OCI-LY3 (cell line): Measurements from ENCODE around the gene GRP.
A peak's percentile ranks its signal among the peaks of the same experiment; 100 is the strongest.

Experiments
- H2AFZ ChIP-seq: fragments of 200-600, 300-600 bp; shearing (Covaris generic); 2 replicates; pipeline ENCODE4 v1.6.0; 2014; ENCODE audit warnings: antibody characterized with exemption, low read depth, low read length
- H3K27ac ChIP-seq: fragments of 200-600, 300-600 bp; sonication (generic); 2 replicates; pipeline ENCODE4 v1.5.1; 2014; ENCODE audit warnings: mild to moderate bottlenecking, low read length, moderate library complexity, mixed read lengths
- H3K27me3 ChIP-seq: fragments of 200-600, 300-600 bp; sonication (generic); 2 replicates; pipeline ENCODE4 v1.6.1; 2014; ENCODE audit warnings: low read depth, low read length, mixed read lengths
- H3K36me3 ChIP-seq: fragments of 200-600, 300-600 bp; sonication (generic); replicated peaks from 2 replicates; pipeline ENCODE3; 2014; ENCODE audit warnings: low read depth, low read length, mixed read lengths
- H3K4me1 ChIP-seq: fragments of 300-600, 200-600 bp; sonication (generic); 2 replicates; pipeline ENCODE4 v1.6.1; 2014; ENCODE audit warnings: low read length, mixed read lengths
- H3K4me2 ChIP-seq: fragments of 200-600, 300-600 bp; sonication (generic); 2 replicates; pipeline ENCODE4 v1.6.1; 2014; ENCODE audit warnings: low read length, mixed read lengths
- H3K4me3 ChIP-seq: fragments of 300-600, 200-600 bp; sonication (generic); 2 replicates; pipeline ENCODE4 v1.5.1; 2014; ENCODE audit warnings: antibody characterized with exemption, mild to moderate bottlenecking, low read length, moderate library complexity
- H3K79me2 ChIP-seq: fragments of 300-600, 200-600 bp; shearing (Covaris generic); 2 replicates; pipeline ENCODE4 v1.6.1; 2014; ENCODE audit warnings: mild to moderate bottlenecking, low read length, mixed read lengths
- H3K9ac ChIP-seq: fragments of 300-600, 200-600 bp; shearing (Covaris generic); 2 replicates; pipeline ENCODE4 v1.6.0; 2014; ENCODE audit warnings: mild to moderate bottlenecking, low read length, moderate library complexity
- H3K9me3 ChIP-seq: fragments of 200-600, 300-600 bp; shearing (Covaris generic); 2 replicates; pipeline ENCODE4 v1.6.1; 2014; ENCODE audit warnings: low read length, mixed read lengths; ENCODE audit not compliant: insufficient read depth
- H4K20me1 ChIP-seq: fragments of 200-600, 300-600 bp; sonication (generic); 2 replicates; pipeline ENCODE4 v1.6.1; 2016; ENCODE audit warnings: low read length, mixed read lengths; ENCODE audit not compliant: insufficient read depth
- CTCF ChIP-seq: fragments of 200-600, 300-600 bp; sonication (generic); IDR thresholded peaks from 2 replicates; pipeline ENCODE4 v1.5.1; 2014; ENCODE audit warnings: antibody characterized with exemption, low read length, low read depth
- EZH2phosphoT487 ChIP-seq: fragments of 200-600 bp; shearing (Covaris generic); IDR thresholded peaks from 2 replicates; pipeline ENCODE4 v1.6.1; 2018; ENCODE audit warnings: antibody characterized with exemption, mixed run types, low read depth

The GRP gene

GRCh38 chr18:59278793-59279192 is 58.8 kb downstream of the GRP start:
- H3K79me2 ChIP-seq, result no peaks in the 10 kb centered on the region
- no peak for TF ChIP-seq EZH2phosphoT487
- TF ChIP-seq CTCF, result no peak
- no peak overlapping the region; the same call in 1 of the 2 replicates for H3K4me2 ChIP-seq
- no peak overlapping the region for H3K9ac ChIP-seq
- no peaks in the 10 kb centered on the region for H3K9me3 ChIP-seq
- H3K27ac ChIP-seq, result no peak overlapping the region
- H3K36me3 ChIP-seq, result no peaks in the 10 kb centered on the region
- H4K20me1 ChIP-seq, result no peaks in the 10 kb centered on the region
- H2AFZ ChIP-seq, result no peak overlapping the region
- peaks cover 29% of the 10 kb centered on the region for H3K4me1 ChIP-seq
- H3K27me3 ChIP-seq, result peaks cover 50% of the 10 kb centered on the region
- no peak overlapping the region for H3K4me3 ChIP-seq

GRCh38 chr18:59279193-59279592 is 59.2 kb downstream of the GRP start:
- H3K4me3 ChIP-seq, result no peak overlapping the region

GRCh38 chr18:59279722-59280121 is 59.8 kb downstream of the GRP start:
- H3K9me3 ChIP-seq, result no peaks in the 10 kb centered on the region
- no peak overlapping the region for H3K9ac ChIP-seq
- no peak overlapping the region for H2AFZ ChIP-seq
- TF ChIP-seq CTCF, result no peak
- TF ChIP-seq EZH2phosphoT487, result no peak
- H3K27ac ChIP-seq, result no peak overlapping the region
- H3K4me2 ChIP-seq, result peak overlapping the region; percentile 27
- no peak overlapping the region for H3K4me3 ChIP-seq
- peaks cover 53% of the 10 kb centered on the region for H3K27me3 ChIP-seq
- H3K4me1 ChIP-seq, result peaks cover 29% of the 10 kb centered on the region
- no peaks in the 10 kb centered on the region for H4K20me1 ChIP-seq
- no peaks in the 10 kb centered on the region for H3K79me2 ChIP-seq
- H3K36me3 ChIP-seq, result no peaks in the 10 kb centered on the region

More at GRCh38 chr18:59279193-59279592, 59.2 kb downstream of the GRP start:
- Histone ChIP-seq H3K4me1 (peaks cover 29% of the 10 kb centered on the region), H4K20me1 (no peaks in the 10 kb centered on the region), H3K9me3 (no peaks in the 10 kb centered on the region), H3K36me3 (no peaks in the 10 kb centered on the region), H3K4me2 (no peak overlapping the region; the same call in 1 of the 2 replicates), H3K27me3 (peaks cover 50% of the 10 kb centered on the region), H3K27ac (no peak overlapping the region), H3K9ac (no peak overlapping the region), H2AFZ (no peak overlapping the region), H3K79me2 (no peaks in the 10 kb centered on the region)
- TF ChIP-seq EZH2phosphoT487 (no peak), CTCF (no peak)
